T-helper 2 cell treated with Interferon-gamma antibody and Interleukin-4, amounts not matched to agents 5 μg/mL and 100 μg/mL, for 36 hours (primary cell): ENCODE measurements around the gene ADAMTS2.

Experiments
- DNase-seq: peaks from one replicate; pipeline ENCODE4 v3.0.0; 2021; ENCODE audit warnings: low spot score
- H3K27ac Mint-ChIP-seq: one replicate; pipeline ENCODE4 v1.8.0; 2021; ENCODE audit warnings: mild to moderate bottlenecking, mixed read lengths
- H3K27me3 Mint-ChIP-seq: one replicate; pipeline ENCODE4 v1.8.0; 2021; ENCODE audit warnings: low read depth, mixed read lengths
- H3K36me3 Mint-ChIP-seq: one replicate; pipeline ENCODE4 v1.8.0; 2021; ENCODE audit warnings: low read depth, mixed read lengths
- H3K4me1 Mint-ChIP-seq: one replicate; pipeline ENCODE4 v1.8.0; 2021; ENCODE audit warnings: low read depth, mixed read lengths
- H3K4me3 Mint-ChIP-seq: one replicate; pipeline ENCODE4 v1.8.0; 2022; ENCODE audit warnings: mild to moderate bottlenecking, moderate library complexity, mixed read lengths
- H3K9me3 Mint-ChIP-seq: one replicate; pipeline ENCODE4 v1.8.0; 2021; ENCODE audit warnings: mixed read lengths

Gene ADAMTS2

DNA sequence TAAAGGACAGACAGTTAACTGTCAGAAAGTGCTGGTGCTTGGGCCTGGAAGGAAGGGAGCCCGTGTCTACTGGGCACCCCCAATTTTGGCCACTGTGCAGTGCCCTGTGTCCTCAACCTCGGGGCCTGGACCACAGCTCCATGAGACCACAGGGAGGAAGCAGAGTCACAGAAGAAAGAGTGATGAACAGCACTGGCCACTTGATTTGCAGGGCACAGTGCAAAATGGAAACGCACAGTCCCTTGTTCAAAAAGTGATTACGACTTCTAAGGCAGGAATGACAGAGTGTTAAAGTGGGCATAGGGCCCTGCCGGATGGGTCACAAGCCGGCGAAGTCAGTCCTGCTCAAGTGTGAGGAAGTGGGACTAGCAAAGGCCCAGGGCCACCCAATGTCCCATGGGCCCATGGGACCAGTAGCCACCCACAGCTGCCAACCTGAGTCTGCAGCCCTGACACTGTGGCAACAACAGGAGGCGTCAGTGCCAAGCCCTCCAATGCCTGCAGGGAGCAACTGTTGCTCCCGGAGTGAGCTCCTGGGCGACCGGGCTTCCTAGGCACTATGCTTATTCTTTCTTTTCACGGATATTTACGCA, 85.4 kb downstream of the ADAMTS2 start:
- Mint-ChIP-seq H3K4me3 (no peak overlapping the region), H3K4me1 (no peaks in the 10 kb centered on the region), H3K27ac (no peak overlapping the region), H3K9me3 (no peaks in the 10 kb centered on the region), H3K36me3 (no peaks in the 10 kb centered on the region), H3K27me3 (no peaks in the 10 kb centered on the region)
- DNase-seq = no peak

- Mint-ChIP-seq H3K9me3 (no peaks in the 10 kb centered on the region), H3K27me3 (no peaks in the 10 kb centered on the region), H3K4me1 (no peaks in the 10 kb centered on the region), H3K4me3 (no peak overlapping the region), H3K27ac (no peak overlapping the region), H3K36me3 (no peaks in the 10 kb centered on the region)
- no peak for DNase-seq
Observed at GRCh38 chr5:179258922-179259730, 86.1 kb downstream of the ADAMTS2 start.

GRCh38 chr5:179258001-179258921, 87.0 kb downstream of the ADAMTS2 start:
- no peaks in the 10 kb centered on the region for H3K36me3 Mint-ChIP-seq
- no peaks in the 10 kb centered on the region for H3K27me3 Mint-ChIP-seq
- H3K9me3 Mint-ChIP-seq = no peaks in the 10 kb centered on the region

DNA sequence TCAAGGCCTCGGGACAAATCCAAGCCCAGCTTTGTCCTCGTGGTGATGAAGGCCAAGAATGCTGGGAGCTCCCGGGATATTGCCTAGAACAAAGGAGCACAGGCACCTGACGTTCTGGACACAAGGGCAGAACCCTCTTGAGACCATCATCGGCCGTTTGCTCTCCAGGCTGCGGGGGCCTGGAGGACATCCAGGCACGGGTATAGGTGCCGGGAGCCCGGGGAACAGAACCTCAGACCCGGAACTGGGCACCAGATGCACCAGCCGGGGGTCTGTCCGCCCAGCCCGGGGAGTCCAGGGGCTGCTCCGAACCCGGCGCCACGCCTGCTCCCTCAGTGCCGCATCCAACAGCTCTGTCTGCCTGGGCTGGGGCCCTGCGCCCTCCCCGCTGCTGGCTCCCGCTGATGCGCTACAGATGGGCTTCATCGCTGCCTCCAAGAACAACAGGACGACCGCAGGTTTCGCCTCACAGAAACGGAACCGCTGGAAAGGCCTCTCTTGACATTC, 88.0 kb downstream of the ADAMTS2 start:
- Mint-ChIP-seq H3K27me3 (no peaks in the 10 kb centered on the region), H3K9me3 (no peaks in the 10 kb centered on the region), H3K36me3 (no peaks in the 10 kb centered on the region), H3K27ac (no peak overlapping the region), H3K4me3 (no peak overlapping the region), H3K4me1 (no peaks in the 10 kb centered on the region)
- DNase-seq = no peak

More at GRCh38 chr5:179258001-179258921, 87.0 kb downstream of the ADAMTS2 start:
- Mint-ChIP-seq H3K4me3 (no peak overlapping the region), H3K27ac (no peak overlapping the region), H3K4me1 (no peaks in the 10 kb centered on the region)
- no peak for DNase-seq

DNA sequence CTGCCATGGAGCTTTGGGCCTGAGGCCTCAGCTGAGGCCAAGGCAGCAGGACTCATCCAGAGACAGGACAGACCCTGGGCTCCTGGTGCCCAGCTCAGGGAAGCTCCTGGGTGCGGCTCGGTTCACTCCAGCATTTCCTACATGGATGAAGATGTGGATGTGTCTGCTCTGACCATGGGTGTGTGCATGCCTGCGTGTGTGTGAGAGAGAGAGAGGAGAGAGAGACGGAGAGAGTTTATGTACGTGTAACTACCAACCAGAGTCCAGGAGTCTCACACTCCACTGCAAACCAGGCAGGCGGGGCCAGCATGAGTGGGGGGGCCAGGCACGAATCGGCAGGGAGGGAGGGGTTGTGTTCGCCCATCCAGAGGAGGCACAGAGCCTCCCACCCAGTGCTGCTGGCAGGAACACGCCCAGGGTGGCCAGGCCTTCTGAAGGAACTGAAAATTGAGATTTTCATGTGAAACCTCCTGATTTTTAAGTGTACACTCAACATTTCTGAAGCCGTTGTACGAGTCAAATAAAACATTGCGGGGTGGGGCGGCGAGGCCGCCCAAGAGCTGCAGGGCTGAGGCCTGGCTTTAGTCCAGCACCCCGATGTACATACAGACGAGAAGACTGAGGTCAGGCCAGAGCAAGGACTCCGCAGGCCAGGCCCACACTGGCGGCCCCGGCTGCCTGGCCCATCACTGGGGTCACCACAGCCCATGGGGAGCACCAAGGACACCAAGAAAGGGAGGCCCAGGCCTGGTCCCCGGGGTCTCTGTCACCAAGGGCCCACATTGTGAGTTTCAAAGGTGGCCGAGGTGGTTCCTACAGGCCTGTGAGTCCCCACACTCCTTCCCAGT, 88.7 kb downstream of the ADAMTS2 start:
- Mint-ChIP-seq H3K4me1 (no peaks in the 10 kb centered on the region), H3K9me3 (no peaks in the 10 kb centered on the region), H3K27ac (no peak overlapping the region), H3K36me3 (no peaks in the 10 kb centered on the region), H3K27me3 (no peaks in the 10 kb centered on the region), H3K4me3 (no peak overlapping the region)
- DNase-seq = no peak

- Mint-ChIP-seq H3K36me3 (no peaks in the 10 kb centered on the region), H3K9me3 (no peaks in the 10 kb centered on the region), H3K4me1 (no peaks in the 10 kb centered on the region), H3K27ac (no peak overlapping the region), H3K27me3 (no peaks in the 10 kb centered on the region), H3K4me3 (no peak overlapping the region)
- DNase-seq = no peak
Observed at GRCh38 chr5:179255527-179256327, 89.5 kb downstream of the ADAMTS2 start.

- Mint-ChIP-seq H3K27ac (no peak overlapping the region), H3K4me3 (no peak overlapping the region), H3K27me3 (no peaks in the 10 kb centered on the region), H3K9me3 (no peaks in the 10 kb centered on the region), H3K4me1 (no peaks in the 10 kb centered on the region), H3K36me3 (no peaks in the 10 kb centered on the region)
- DNase-seq = no peak
Observed at GRCh38 chr5:179254638-179255271, 90.5 kb downstream of the ADAMTS2 start.

DNA sequence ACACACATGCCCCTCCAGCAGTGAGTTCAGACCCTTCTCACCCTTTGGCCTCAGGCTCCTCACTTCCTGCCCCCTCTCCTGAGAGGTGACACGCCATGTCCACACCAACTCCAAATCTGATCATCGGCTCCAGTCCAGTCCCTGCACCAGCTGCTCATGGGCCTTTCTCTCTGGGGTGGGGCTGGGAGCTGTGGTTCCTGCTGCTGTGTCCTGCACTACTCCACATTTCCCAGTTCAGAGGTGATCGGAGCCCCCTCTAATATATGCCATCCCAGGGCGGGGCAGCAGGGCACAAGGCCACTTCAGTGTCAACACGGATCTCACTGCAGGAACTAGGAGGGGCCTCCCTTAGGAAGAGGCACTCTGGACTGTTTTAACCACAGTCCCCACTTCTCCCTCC, 91.5 kb downstream of the ADAMTS2 start:
- no peak for DNase-seq
- no peak overlapping the region for H3K4me3 Mint-ChIP-seq
- H3K27me3 Mint-ChIP-seq = no peaks in the 10 kb centered on the region
- H3K36me3 Mint-ChIP-seq = no peaks in the 10 kb centered on the region
- no peak overlapping the region for H3K27ac Mint-ChIP-seq
- H3K9me3 Mint-ChIP-seq = no peaks in the 10 kb centered on the region
- no peaks in the 10 kb centered on the region for H3K4me1 Mint-ChIP-seq

GRCh38 chr5:179251276-179251969, 93.8 kb downstream of the ADAMTS2 start:
- Mint-ChIP-seq H3K36me3 (no peaks in the 10 kb centered on the region), H3K9me3 (no peaks in the 10 kb centered on the region), H3K4me3 (no peak overlapping the region), H3K4me1 (no peaks in the 10 kb centered on the region), H3K27me3 (no peaks in the 10 kb centered on the region), H3K27ac (no peak overlapping the region)
- DNase-seq = no peak

- H3K9me3 Mint-ChIP-seq = no peaks in the 10 kb centered on the region
- no peak overlapping the region for H3K4me3 Mint-ChIP-seq
- H3K36me3 Mint-ChIP-seq = no peaks in the 10 kb centered on the region
- no peak for DNase-seq
- H3K4me1 Mint-ChIP-seq = no peaks in the 10 kb centered on the region
- H3K27ac Mint-ChIP-seq = no peak overlapping the region
- H3K27me3 Mint-ChIP-seq = no peaks in the 10 kb centered on the region
Observed at GRCh38 chr5:179250561-179251225, 94.6 kb downstream of the ADAMTS2 start.

GRCh38 chr5:179246227-179246626, 99.0 kb downstream of the ADAMTS2 start:
- H3K4me3 Mint-ChIP-seq = no peak overlapping the region
- DNase-seq = no peak
- no peaks in the 10 kb centered on the region for H3K4me1 Mint-ChIP-seq
- no peak overlapping the region for H3K27ac Mint-ChIP-seq
- no peaks in the 10 kb centered on the region for H3K9me3 Mint-ChIP-seq
- H3K36me3 Mint-ChIP-seq = no peaks in the 10 kb centered on the region
- no peaks in the 10 kb centered on the region for H3K27me3 Mint-ChIP-seq
